PC-3 (cell line): ENCODE results near the gene DNAJA2. TPM values are rescaled to one million over a fixed set of nuclear protein-coding genes. Genes with fewer than 3 reads are reported as not detected.

ENCODE experiments used
- ATAC-seq: fragments of 200-7000 bp; cut with Tn5 transposase; 2 replicates; pipeline ENCODE4 v1.9.1; 2020; ENCODE audit warnings: mild to moderate bottlenecking, moderate library complexity
- Bru-seq: library from RNA; stranded (reverse); fragments of 400-500 nt; gene quantifications from one replicate; lab custom pipeline; 2021; lab: Mats Ljungman, UMichigan
- BruChase-seq, 2 experiments: library from RNA; stranded (reverse); fragments of 400-500 nt; gene quantifications; one replicate each; lab custom pipeline; 2021; lab: Mats Ljungman, UMichigan
- BruUV-seq: library from RNA; stranded (reverse); fragments of 400-500 nt; replicated peaks from 2 replicates; lab custom pipeline; 2021; lab: Mats Ljungman, UMichigan
- CTCF ChIA-PET: fragments of 300-600 bp; sonication (Branson Sonifier 250); formaldehyde crosslinking; loops from one replicate; lab custom pipeline; 2022; ENCODE audit warnings: antibody characterized with exemption; lab: Charles Lee
- POLR2A ChIA-PET: fragments of 300-600 bp; sonication (Branson Sonifier 250); formaldehyde crosslinking; loops from one replicate; lab custom pipeline; 2022; ENCODE audit warnings: antibody characterized with exemption; ENCODE audit not compliant: unreplicated experiment; lab: Charles Lee
- DNase-seq: peaks from one replicate; pipeline ENCODE4 v3.0.0-alpha.2; 2015
- H2AFZ ChIP-seq: fragments of 300-600 bp; sonication (generic); 2 replicates; pipeline ENCODE4 v1.6.0; 2016; ENCODE audit warnings: antibody characterized with exemption, low read length
- H3F3A ChIP-seq: fragments of 300-600 bp; sonication (generic); one replicate; pipeline ENCODE4 v1.6.0; 2017; ENCODE audit warnings: antibody characterized with exemption, low read length, control low read depth, mild to moderate bottlenecking; ENCODE audit not compliant: unreplicated experiment
- H3K27ac ChIP-seq: fragments of 300-600 bp; sonication (generic); 2 replicates; pipeline ENCODE4 v1.5.1; 2016; ENCODE audit warnings: mild to moderate bottlenecking, low read length
- H3K27me3 ChIP-seq: fragments of 300-600 bp; sonication (generic); 2 replicates; pipeline ENCODE4 v1.6.1; 2016; ENCODE audit warnings: low read length, mixed read lengths
- H3K36me3 ChIP-seq: fragments of 300-600 bp; sonication (generic); 2 replicates; pipeline ENCODE4 v1.6.1; 2016; ENCODE audit warnings: low read depth, mixed run types, low read length, mixed read lengths
- H3K4me1 ChIP-seq: fragments of 300-600 bp; sonication (generic); 2 replicates; pipeline ENCODE4 v1.5.1; 2016; ENCODE audit warnings: low read length; ENCODE audit not compliant: insufficient read depth
- H3K4me2 ChIP-seq: fragments of 300-600 bp; sonication (generic); 2 replicates; pipeline ENCODE4 v1.6.0; 2016; ENCODE audit warnings: low read length
- H3K4me3 ChIP-seq: fragments of 300-600 bp; sonication (generic); 2 replicates; pipeline ENCODE4 v1.5.1; 2016; ENCODE audit warnings: mild to moderate bottlenecking, low read length, mixed read lengths
- H3K79me2 ChIP-seq: fragments of 300-600 bp; sonication (generic); 2 replicates; pipeline ENCODE4 v1.6.1; 2017; ENCODE audit warnings: low read length, mixed read lengths
- H3K9ac ChIP-seq: fragments of 300-600 bp; sonication (generic); 2 replicates; pipeline ENCODE4 v1.6.0; 2016; ENCODE audit warnings: mild to moderate bottlenecking, low read length
- H3K9me2 ChIP-seq: fragments of 300-600 bp; sonication (generic); replicated peaks from 2 replicates; pipeline ENCODE4 v1.6.1; 2016; ENCODE audit warnings: mixed run types, low read length, mixed read lengths
- H3K9me3 ChIP-seq: fragments of 300-600 bp; sonication (generic); 2 replicates; pipeline ENCODE4 v1.6.1; 2016; ENCODE audit warnings: low read length, mixed read lengths
- H4K20me1 ChIP-seq: fragments of 300-600 bp; sonication (generic); 2 replicates; pipeline ENCODE4 v1.6.1; 2016; ENCODE audit warnings: low read length, mixed read lengths
- CTCF ChIP-seq: fragments of 300-600 bp; sonication (generic); conservative IDR thresholded peaks from 2 replicates; pipeline ENCODE4 v1.5.1; 2017; ENCODE audit warnings: antibody characterized with exemption, low read depth, mild to moderate bottlenecking, low read length
- EZH2 ChIP-seq: fragments of 300-600 bp; sonication (generic); IDR thresholded peaks from one replicate; pipeline ENCODE4 v1.6.1; 2017; ENCODE audit warnings: antibody characterized with exemption, mild to moderate bottlenecking, low read length; ENCODE audit not compliant: unreplicated experiment
- EZH2phosphoT487 ChIP-seq: fragments of 300-600 bp; sonication (generic); IDR thresholded peaks from 2 replicates; pipeline ENCODE4 v1.6.1; 2018; ENCODE audit warnings: mild to moderate bottlenecking, antibody characterized with exemption, low read length, borderline replicate concordance
- intact Hi-C: fragments of 100-400 bp; cut with micrococcal nuclease; formaldehyde crosslinking; loops from 2 replicates; pipeline ENCODE4 v1.9.0; 2023
- long read RNA-seq: library from polyadenylated mRNA; unstranded; transcript quantifications from one replicate; pipeline ENCODE4 v2.0.0, GENCODE V29; 2021; ENCODE audit not compliant: unreplicated experiment
- total RNA-seq: library from RNA; depleted of rRNA; stranded (reverse); fragments of >200 nt; gene quantifications from 2 replicates; pipeline ENCODE4 v1.2.3, GENCODE V29; 2014; rRNA removed

Gene DNAJA2
- 44.5 and 57.0 TPM in 2 replicates for total RNA-seq
- Bru-seq, nascent RNA, result percentile 79 among the genes with signal in this experiment
- BruChase-seq, experiment 1, labeled RNA remaining after a 6-hour chase, result percentile 94 among the genes with signal in this experiment
- BruChase-seq, experiment 2, labeled RNA remaining after a 2-hour chase, result percentile 87 among the genes with signal in this experiment
- long read RNA-seq, transcript DNAJA2-201 (9 exons, 3,122 nt), result major isoform, 123 of 132 reads
- long read RNA-seq, partial matches to known transcripts, result 4 of 132 reads
- long read RNA-seq, other reads (novel, unspliced or antisense), result 5 of 132 reads

GRCh38 chr16:46973207-46973995 lies at the start of gene DNAJA2:
DNAJA2 (minus strand) TSS chr16:46973674; CDS start chr16:46973572, 102 bp downstream.
- Histone ChIP-seq H3K9me3 (no peaks in the 10 kb centered on the region), H3K4me3 (peak within 1 kb of the TSS; percentile 87), H3K9ac (peak within 1 kb of the TSS; percentile 88), H2AFZ (peak within 1 kb of the TSS; percentile 94), H3K79me2 (peaks cover 60% of the 10 kb centered on the region), H3K36me3 (peaks cover 20% of the 10 kb centered on the region; the same call in 1 of the 2 replicates), H4K20me1 (peaks cover 20% of the 10 kb centered on the region; the same call in 1 of the 2 replicates), H3K27ac (peak within 1 kb of the TSS; percentile 52), H3K9me2 (no peaks in the 10 kb centered on the region), H3K27me3 (no peaks in the 10 kb centered on the region), H3F3A (no peaks in the 10 kb centered on the region), H3K4me2 (peak within 1 kb of the TSS; percentile 97), H3K4me1 (peaks cover 34% of the 10 kb centered on the region)
- ATAC-seq (peak; percentile 92), DNase-seq (peak; percentile 74)
- no TSS peak for BruUV-seq
- no peak for TF ChIP-seq EZH2
- TF ChIP-seq EZH2phosphoT487, result no peak
- no peak for TF ChIP-seq CTCF
- CTCF ChIA-PET, result no interaction called here
- intact Hi-C loops, result no loop called here
- POLR2A ChIA-PET, result no interaction called here

- Histone ChIP-seq H3K27ac (no peak overlapping the region), H3K4me1 (no peaks in the 10 kb centered on the region), H3F3A (no peaks in the 10 kb centered on the region), H3K4me2 (peak overlapping the region; percentile 68), H3K4me3 (peak overlapping the region; percentile 10; the same call in 1 of the 2 replicates), H3K9me3 (no peaks in the 10 kb centered on the region), H4K20me1 (no peaks in the 10 kb centered on the region), H3K79me2 (no peaks in the 10 kb centered on the region), H3K36me3 (no peaks in the 10 kb centered on the region), H3K27me3 (no peaks in the 10 kb centered on the region), H2AFZ (peak overlapping the region; percentile 7), H3K9me2 (no peaks in the 10 kb centered on the region), H3K9ac (no peak overlapping the region)
- BruUV-seq, result no TSS peak
- TF ChIP-seq EZH2 (no peak), EZH2phosphoT487 (no peak), CTCF (peak; percentile 56; the same call in 1 of the 2 replicates)
- ATAC-seq (peak; percentile 48), DNase-seq (peak; percentile 59)
- CTCF ChIA-PET, result interaction anchor here (0.5 to 0.6 kb wide), 3 partner anchors 15 to 295 kb away, joined by 4 read pairs; partner anchors contain the start of gene C16orf87
- intact Hi-C loops, result no loop called here
- POLR2A ChIA-PET, result no interaction called here
These were observed 46.1 kb upstream of the DNAJA2 start for GRCh38 chr16:47019568-47019967.
